ENCODE measurements around the gene PRKG1.

PRKG1 gene

DNA sequence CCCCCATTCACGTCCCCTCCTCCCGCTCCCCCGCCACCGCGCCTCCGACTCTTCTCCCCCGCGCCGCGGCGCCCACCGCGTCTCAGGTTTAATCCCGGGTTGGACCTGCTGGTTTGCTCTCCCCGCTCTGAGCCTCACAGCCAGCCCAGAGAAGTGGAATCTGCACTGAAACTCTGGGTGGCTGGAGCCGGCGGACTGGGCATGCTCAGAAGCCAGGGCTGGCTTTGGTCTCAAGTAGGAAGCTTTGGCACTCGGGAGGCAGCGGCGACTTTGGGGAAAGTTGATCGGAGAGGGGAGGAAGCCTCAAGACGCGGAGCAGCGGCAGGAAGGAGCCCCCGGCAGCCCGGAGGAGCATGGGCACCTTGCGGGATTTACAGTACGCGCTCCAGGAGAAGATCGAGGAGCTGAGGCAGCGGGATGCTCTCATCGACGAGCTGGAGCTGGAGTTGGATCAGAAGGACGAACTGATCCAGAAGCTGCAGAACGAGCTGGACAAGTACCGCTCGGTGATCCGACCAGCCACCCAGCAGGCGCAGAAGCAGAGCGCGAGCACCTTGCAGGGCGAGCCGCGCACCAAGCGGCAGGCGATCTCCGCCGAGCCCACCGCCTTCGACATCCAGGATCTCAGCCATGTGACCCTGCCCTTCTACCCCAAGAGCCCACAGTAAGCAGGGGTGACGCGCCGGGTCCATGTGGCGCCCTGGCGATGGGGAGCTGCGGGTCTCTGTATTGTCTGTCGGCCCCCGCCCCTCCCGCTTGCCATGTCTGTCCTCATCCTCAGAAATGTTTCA lies at the start of gene PRKG1:
Gene PRKG1 (plus strand): TSS at position 250 of the 791 bp plus-strand sequence.
- Histone ChIP-seq H3K9me2 (replicated peaks; ENCODE audit: control insufficient read depth, low read length) (no peaks in the 10 kb centered on the region), H4K20me1 (ENCODE audit: control insufficient read depth, insufficient read depth, low read depth, low read length) (no peaks in the 10 kb centered on the region), H3K36me3 (ENCODE audit: control insufficient read depth, low read length) (no peaks in the 10 kb centered on the region), H3K4me1 (ENCODE audit: control insufficient read depth, low read length) (no peaks in the 10 kb centered on the region), H3K79me2 (ENCODE audit: control insufficient read depth, low read length) (no peaks in the 10 kb centered on the region), H3K9me3 (ENCODE audit: control insufficient read depth, insufficient read depth, low read length) (no peaks in the 10 kb centered on the region), H3K4me2 (ENCODE audit: low read length) (no peak within 1 kb of the TSS), H3K4me3 (ENCODE audit: low read length) (no peak within 1 kb of the TSS), H3F3A (ENCODE audit: control insufficient read depth, insufficient read depth) (no peaks in the 10 kb centered on the region), H3K27me3 (ENCODE audit: control insufficient read depth, low read length) (peaks cover 9% of the 10 kb centered on the region; the same call in 1 of the 2 replicates), H3K27ac (ENCODE audit: low read depth, low read length) (no peak within 1 kb of the TSS)
- TF ChIP-seq, protein P1, sequence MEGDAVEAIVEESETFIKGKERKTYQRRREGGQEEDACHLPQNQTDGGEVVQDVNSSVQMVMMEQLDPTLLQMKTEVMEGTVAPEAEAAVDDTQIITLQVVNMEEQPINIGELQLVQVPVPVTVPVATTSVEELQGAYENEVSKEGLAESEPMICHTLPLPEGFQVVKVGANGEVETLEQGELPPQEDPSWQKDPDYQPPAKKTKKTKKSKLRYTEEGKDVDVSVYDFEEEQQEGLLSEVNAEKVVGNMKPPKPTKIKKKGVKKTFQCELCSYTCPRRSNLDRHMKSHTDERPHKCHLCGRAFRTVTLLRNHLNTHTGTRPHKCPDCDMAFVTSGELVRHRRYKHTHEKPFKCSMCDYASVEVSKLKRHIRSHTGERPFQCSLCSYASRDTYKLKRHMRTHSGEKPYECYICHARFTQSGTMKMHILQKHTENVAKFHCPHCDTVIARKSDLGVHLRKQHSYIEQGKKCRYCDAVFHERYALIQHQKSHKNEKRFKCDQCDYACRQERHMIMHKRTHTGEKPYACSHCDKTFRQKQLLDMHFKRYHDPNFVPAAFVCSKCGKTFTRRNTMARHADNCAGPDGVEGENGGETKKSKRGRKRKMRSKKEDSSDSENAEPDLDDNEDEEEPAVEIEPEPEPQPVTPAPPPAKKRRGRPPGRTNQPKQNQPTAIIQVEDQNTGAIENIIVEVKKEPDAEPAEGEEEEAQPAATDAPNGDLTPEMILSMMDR (IDR thresholded peaks at IDR 0.05; ENCODE audit: low read depth, low read length, poor library complexity, severe bottlenecking): no peak
- TF ChIP-seq EZH2phosphoT487 (IDR thresholded peaks at IDR 0.05; ENCODE audit: borderline replicate concordance, low read length): no peak

DNA sequence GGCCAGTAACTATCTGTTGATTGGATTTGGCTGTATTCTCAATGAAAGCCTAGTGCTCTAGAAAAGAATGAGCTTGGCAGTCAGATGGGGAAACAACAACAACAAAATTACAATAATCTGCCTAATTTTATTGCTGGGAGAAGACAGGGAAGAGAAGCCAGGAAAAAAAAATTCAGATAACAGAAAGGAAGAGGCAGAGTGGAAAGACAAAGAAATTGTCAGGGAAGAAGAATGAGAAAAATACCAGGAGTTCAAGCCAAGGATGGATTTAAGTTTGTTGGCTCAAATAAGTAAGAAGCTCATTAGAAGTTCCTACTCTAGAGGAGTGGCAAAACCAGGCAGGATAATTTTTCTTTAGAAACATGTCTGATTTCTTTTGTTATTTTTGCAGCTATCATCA lies 45.9 kb upstream of the PRKG1 start:
- no peaks in the 10 kb centered on the region for H3F3A ChIP-seq (ENCODE audit: control insufficient read depth, insufficient read depth)
- no peaks in the 10 kb centered on the region for H3K4me1 ChIP-seq (ENCODE audit: control insufficient read depth, low read length)
- H3K79me2 ChIP-seq (ENCODE audit: control insufficient read depth, low read length): no peaks in the 10 kb centered on the region
- H3K9me2 ChIP-seq (replicated peaks; ENCODE audit: control insufficient read depth, low read length): no peaks in the 10 kb centered on the region
- no peaks in the 10 kb centered on the region; the same call in 1 of the 2 replicates for H3K27me3 ChIP-seq (ENCODE audit: control insufficient read depth, low read length)
- no peaks in the 10 kb centered on the region for H3K36me3 ChIP-seq (ENCODE audit: control insufficient read depth, low read length)
- no peak overlapping the region for H3K4me2 ChIP-seq (ENCODE audit: low read length)
- H3K9me3 ChIP-seq (ENCODE audit: control insufficient read depth, insufficient read depth, low read length): no peaks in the 10 kb centered on the region
- H3K4me3 ChIP-seq (ENCODE audit: low read length): no peak overlapping the region
- TF ChIP-seq, protein P1 (IDR thresholded peaks at IDR 0.05; ENCODE audit: low read depth, low read length, poor library complexity, severe bottlenecking): no peak
- no peak for TF ChIP-seq EZH2phosphoT487 (IDR thresholded peaks at IDR 0.05; ENCODE audit: borderline replicate concordance, low read length)
- no peaks in the 10 kb centered on the region for H4K20me1 ChIP-seq (ENCODE audit: control insufficient read depth, insufficient read depth, low read depth, low read length)
- no peak overlapping the region for H3K27ac ChIP-seq (ENCODE audit: low read depth, low read length)

DNA sequence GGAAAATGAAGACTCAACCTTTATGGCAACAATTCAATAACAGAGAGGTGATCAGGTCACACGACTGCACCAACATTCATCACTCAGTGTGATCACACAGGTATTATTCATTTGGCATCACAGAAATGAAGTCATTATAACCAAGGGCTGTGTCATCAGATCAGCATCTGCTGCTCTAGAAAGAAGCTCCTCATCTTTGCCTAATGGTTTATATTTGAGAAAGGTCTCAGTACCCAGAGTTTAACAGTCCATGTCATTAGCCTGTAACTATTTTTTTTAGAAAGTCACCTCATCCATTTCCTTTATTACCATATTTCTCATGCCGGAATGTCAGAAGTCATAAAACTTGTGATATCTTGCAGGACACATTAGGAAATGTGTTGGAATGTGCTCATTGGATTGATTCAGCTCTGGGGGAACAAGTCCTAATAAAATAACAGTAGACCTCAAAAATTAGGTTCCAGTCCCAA lies 45.1 kb upstream of the PRKG1 start:
- no peak for TF ChIP-seq EZH2phosphoT487 (IDR thresholded peaks at IDR 0.05; ENCODE audit: borderline replicate concordance, low read length)
- H3K27me3 ChIP-seq (ENCODE audit: control insufficient read depth, low read length): no peaks in the 10 kb centered on the region; the same call in 1 of the 2 replicates
- no peaks in the 10 kb centered on the region for H4K20me1 ChIP-seq (ENCODE audit: control insufficient read depth, insufficient read depth, low read depth, low read length)
- no peaks in the 10 kb centered on the region for H3K9me3 ChIP-seq (ENCODE audit: control insufficient read depth, insufficient read depth, low read length)
- H3K4me2 ChIP-seq (ENCODE audit: low read length): no peak overlapping the region
- H3K36me3 ChIP-seq (ENCODE audit: control insufficient read depth, low read length): no peaks in the 10 kb centered on the region
- no peaks in the 10 kb centered on the region for H3K9me2 ChIP-seq (replicated peaks; ENCODE audit: control insufficient read depth, low read length)
- H3K79me2 ChIP-seq (ENCODE audit: control insufficient read depth, low read length): no peaks in the 10 kb centered on the region
- H3F3A ChIP-seq (ENCODE audit: control insufficient read depth, insufficient read depth): no peaks in the 10 kb centered on the region
- no peaks in the 10 kb centered on the region for H3K4me1 ChIP-seq (ENCODE audit: control insufficient read depth, low read length)
- H3K4me3 ChIP-seq (ENCODE audit: low read length): no peak overlapping the region
- H3K27ac ChIP-seq (ENCODE audit: low read depth, low read length): no peak overlapping the region

DNA sequence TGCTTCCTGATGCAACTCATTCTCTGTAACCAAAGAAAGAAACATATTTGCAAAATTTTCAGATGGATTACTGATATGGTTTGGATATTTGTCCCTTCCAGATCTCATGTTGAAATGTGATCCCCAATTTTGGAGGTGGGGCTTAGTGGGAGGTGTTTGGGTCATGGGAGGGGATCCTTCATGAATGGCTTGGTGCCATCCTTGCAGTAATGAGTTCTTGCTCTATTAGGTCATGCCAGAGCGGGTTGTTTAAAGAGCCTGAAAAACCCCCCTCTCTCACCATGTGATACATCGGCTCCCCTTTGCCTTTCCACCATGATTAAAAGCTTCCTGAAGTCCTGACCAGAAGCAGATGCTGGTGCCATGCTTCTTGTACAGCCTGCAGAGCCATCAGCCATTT lies 43.8 kb upstream of the PRKG1 start:
- Histone ChIP-seq H3K4me1 (ENCODE audit: control insufficient read depth, low read length) (no peaks in the 10 kb centered on the region), H3F3A (ENCODE audit: control insufficient read depth, insufficient read depth) (no peaks in the 10 kb centered on the region), H3K9me3 (ENCODE audit: control insufficient read depth, insufficient read depth, low read length) (no peaks in the 10 kb centered on the region), H4K20me1 (ENCODE audit: control insufficient read depth, insufficient read depth, low read depth, low read length) (no peaks in the 10 kb centered on the region), H3K79me2 (ENCODE audit: control insufficient read depth, low read length) (no peaks in the 10 kb centered on the region), H3K9me2 (replicated peaks; ENCODE audit: control insufficient read depth, low read length) (no peaks in the 10 kb centered on the region), H3K4me2 (ENCODE audit: low read length) (no peak overlapping the region), H3K27me3 (ENCODE audit: control insufficient read depth, low read length) (no peaks in the 10 kb centered on the region; the same call in 1 of the 2 replicates), H3K4me3 (ENCODE audit: low read length) (no peak overlapping the region), H3K27ac (ENCODE audit: low read depth, low read length) (no peak overlapping the region), H3K36me3 (ENCODE audit: control insufficient read depth, low read length) (no peaks in the 10 kb centered on the region)
- TF ChIP-seq, protein P1 (IDR thresholded peaks at IDR 0.05; ENCODE audit: low read depth, low read length, poor library complexity, severe bottlenecking): no peak
- no peak for TF ChIP-seq EZH2phosphoT487 (IDR thresholded peaks at IDR 0.05; ENCODE audit: borderline replicate concordance, low read length)
